Liver (tissue), 9 donors: ENCODE data around the gene SLC49A4. TPM values are rescaled to one million over a fixed set of nuclear protein-coding genes. Genes with fewer than 3 reads are reported as not detected.
A peak's percentile ranks its signal among the peaks of the same experiment; 100 is the strongest.

Experiments used
- DNase-seq: peaks from one replicate; pipeline ENCODE4 v3.0.0-alpha.2; 2017; ENCODE audit warnings: low spot score
- H3K27ac ChIP-seq, 2 donors: one replicate each; pipeline ENCODE4 v1.7.0; 2013; ENCODE audit warnings: inconsistent platforms in 2 of 2, low read length in 2 of 2, control low read depth in 1 of 2, low read depth in 1 of 2, mild to moderate bottlenecking in 1 of 2
- H3K27me3 ChIP-seq, 4 donors: one replicate each; pipeline versions ENCODE4 v1.6.1 to v1.7.0; 2013; ENCODE audit warnings: low read length in 3 of 4, inconsistent platforms in 1 of 4, mild to moderate bottlenecking in 1 of 4, moderate library complexity in 1 of 4; ENCODE audit not compliant: control insufficient read depth in 4 of 4, insufficient read depth in 4 of 4
- H3K36me3 ChIP-seq, 4 donors: one replicate each; pipeline versions ENCODE4 v1.6.1 to v1.7.0; 2013; ENCODE audit warnings: low read length in 3 of 4, mild to moderate bottlenecking in 3 of 4, low read depth in 1 of 4, moderate library complexity in 1 of 4; ENCODE audit not compliant: control insufficient read depth in 4 of 4, insufficient read depth in 3 of 4
- H3K4me1 ChIP-seq, 4 donors: one replicate each; pipeline versions ENCODE4 v1.6.1 to v1.7.0; 2013; ENCODE audit warnings: low read length in 3 of 4, mild to moderate bottlenecking in 3 of 4, moderate library complexity in 1 of 4; ENCODE audit not compliant: control insufficient read depth in 4 of 4, insufficient read depth in 4 of 4
- H3K4me3 ChIP-seq, 3 donors: one replicate each; pipeline versions ENCODE4 v1.6.1 to v1.7.0; 2013; ENCODE audit warnings: low read length in 3 of 3, control low read depth in 1 of 3, low read depth in 1 of 3, mild to moderate bottlenecking in 1 of 3
- H3K9ac ChIP-seq, 2 donors: one replicate each; pipeline ENCODE4 v1.7.0; 2013; ENCODE audit warnings: low read length in 2 of 2, mild to moderate bottlenecking in 2 of 2, moderate library complexity in 2 of 2, control low read depth in 1 of 2, low read depth in 1 of 2
- H3K9me3 ChIP-seq, 4 donors: one replicate each; pipeline versions ENCODE4 v1.6.1 to v1.7.0; 2013; ENCODE audit warnings: low read length in 3 of 4; ENCODE audit not compliant: control insufficient read depth in 4 of 4
- EGR1 ChIP-seq, 2 donors: IDR thresholded peaks; 2 replicates each; pipeline ENCODE4 v1.6.1; 2016 to 2018; ENCODE audit warnings: antibody characterized with exemption in 2 of 2, low read depth in 2 of 2
- FOXA1 ChIP-seq: IDR thresholded peaks from 2 replicates; pipeline ENCODE4 v1.6.1; 2016; ENCODE audit warnings: antibody characterized with exemption
- FOXA2 ChIP-seq: IDR thresholded peaks from 2 replicates; pipeline ENCODE4 v1.6.1; 2016; ENCODE audit warnings: antibody characterized with exemption
- GABPA ChIP-seq, 2 donors: IDR thresholded peaks in 1 of 2; conservative IDR thresholded peaks in 1 of 2; 2 replicates each; pipeline ENCODE4 v1.6.1; 2016; ENCODE audit warnings: antibody characterized with exemption in 2 of 2, mild to moderate bottlenecking in 1 of 2, moderate library complexity in 1 of 2
- HNF4A ChIP-seq, 2 donors: conservative IDR thresholded peaks; 2 replicates each; pipeline ENCODE4 v1.6.1; 2016; ENCODE audit warnings: antibody characterized with exemption in 2 of 2, mild to moderate bottlenecking in 2 of 2
- HNF4G ChIP-seq: IDR thresholded peaks from 2 replicates; pipeline ENCODE4 v1.6.1; 2016; ENCODE audit warnings: antibody characterized with exemption
- RAD21 ChIP-seq, 2 donors: IDR thresholded peaks; 2 replicates each; pipeline ENCODE4 v1.6.1; 2016; ENCODE audit warnings: antibody characterized with exemption in 2 of 2, mild to moderate bottlenecking in 2 of 2
- SP1 ChIP-seq: IDR thresholded peaks from 2 replicates; pipeline ENCODE4 v1.6.1; 2018; ENCODE audit warnings: antibody characterized with exemption, mild to moderate bottlenecking
- TAF1 ChIP-seq: conservative IDR thresholded peaks from 2 replicates; pipeline ENCODE4 v1.6.1; 2016; ENCODE audit warnings: antibody characterized with exemption, mild to moderate bottlenecking
- YY1 ChIP-seq: IDR thresholded peaks from 2 replicates; pipeline ENCODE4 v1.6.1; 2016; ENCODE audit warnings: antibody characterized with exemption, mild to moderate bottlenecking
- WGBS: extraction: QIAGEN DNeasy Blood & Tissue Kit; methylation state at CpG from one replicate; pipeline ENCODE4 v1.1.7; 2013; 5-methylcytosine and 5-hydroxymethylcytosine counted together
- polyA plus RNA-seq, 2 donors: library from polyadenylated mRNA; stranded (reverse) in 1 of 2; unstranded in 1 of 2; fragments of 200-250 nt in 1 of 2; fragments of >200 nt in 1 of 2; fragmentation: Nextera tagmentation in 1 of 2; extraction: Ambion mirVana in 1 of 2; gene quantifications; one replicate each; pipeline versions ENCODE4 v1.2.1 to v1.2.3, GENCODE V29; 2013 to 2015
- total RNA-seq, 2 donors: library from RNA; depleted of rRNA; stranded (reverse); fragments of >200 nt; gene quantifications; one replicate each; pipeline ENCODE4 v1.2.3, GENCODE V29; 2014
- TF ChIP-seq, protein P1 (sequence below): IDR thresholded peaks from 2 replicates; pipeline ENCODE4 v1.6.1; 2016; ENCODE audit warnings: antibody characterized with exemption
- TF ChIP-seq, protein P2 (sequence below): IDR thresholded peaks from 2 replicates; pipeline ENCODE4 v1.6.1; 2016; ENCODE audit warnings: antibody characterized with exemption
- TF ChIP-seq, protein P3 (sequence below): IDR thresholded peaks from 2 replicates; pipeline ENCODE4 v1.6.1; 2016; ENCODE audit warnings: antibody characterized with exemption
- TF ChIP-seq, protein P4 (sequence below): fragments of 150-350 bp; IDR thresholded peaks from 2 replicates; pipeline ENCODE4 v1.5.1; 2017; ENCODE audit warnings: improper control_type of control experiment, low read depth, low read length; ENCODE audit not compliant: missing input control
- donor health status: healthy.
- donor health status: healthy.
- donor health status: healthy.
- donor health status: healthy.
- donor health status: healthy.

Gene SLC49A4
- total and polyA plus RNA-seq, 4 donors = 3.3 to 11.1 (median 6.3) TPM

DNA sequence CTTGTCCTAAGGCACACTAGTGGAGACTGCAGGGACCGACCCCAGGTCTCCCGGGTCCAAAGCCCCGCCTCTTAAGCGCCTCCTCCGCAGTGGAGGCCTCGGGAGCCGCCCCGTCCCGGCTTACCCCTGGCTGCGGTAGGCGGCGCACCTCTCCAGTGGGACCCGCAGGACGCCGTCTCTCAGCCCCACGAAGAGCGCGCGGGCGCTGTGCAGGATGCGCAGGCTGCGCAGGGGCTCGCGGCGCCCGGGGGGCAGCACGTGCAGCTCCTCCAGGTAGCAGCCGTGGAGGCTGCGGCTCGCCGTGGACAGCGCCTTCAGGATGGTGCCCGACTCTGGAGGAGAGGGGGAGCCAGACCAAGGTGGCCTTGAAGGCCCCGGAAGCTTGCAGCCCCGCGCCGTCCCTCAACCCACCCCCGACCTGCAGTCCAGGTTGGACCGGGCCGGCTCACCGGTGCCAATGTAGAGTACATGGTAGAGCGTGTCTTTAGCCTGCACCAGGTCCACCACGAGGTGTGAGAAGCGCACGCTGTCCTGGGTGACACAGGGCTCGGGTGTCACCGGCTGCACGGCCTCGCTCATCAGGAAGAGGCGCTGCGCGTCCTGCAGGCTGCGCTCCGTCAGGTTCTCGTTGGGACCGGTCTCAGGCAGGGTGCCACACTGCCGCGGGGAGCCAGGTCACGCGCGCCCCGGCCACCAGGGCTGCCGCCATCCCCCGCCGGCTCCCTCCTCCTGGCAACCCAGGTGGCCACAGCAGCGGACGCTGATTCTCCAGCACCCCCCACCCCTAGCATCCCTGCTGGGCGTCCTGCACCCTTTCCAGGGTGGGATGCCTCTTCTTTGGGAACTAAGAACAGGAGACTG lies 127.2 kb downstream of the SLC49A4 start:
- WGBS = 20% methylated on average over 68 of the region's 68 CpGs

DNA sequence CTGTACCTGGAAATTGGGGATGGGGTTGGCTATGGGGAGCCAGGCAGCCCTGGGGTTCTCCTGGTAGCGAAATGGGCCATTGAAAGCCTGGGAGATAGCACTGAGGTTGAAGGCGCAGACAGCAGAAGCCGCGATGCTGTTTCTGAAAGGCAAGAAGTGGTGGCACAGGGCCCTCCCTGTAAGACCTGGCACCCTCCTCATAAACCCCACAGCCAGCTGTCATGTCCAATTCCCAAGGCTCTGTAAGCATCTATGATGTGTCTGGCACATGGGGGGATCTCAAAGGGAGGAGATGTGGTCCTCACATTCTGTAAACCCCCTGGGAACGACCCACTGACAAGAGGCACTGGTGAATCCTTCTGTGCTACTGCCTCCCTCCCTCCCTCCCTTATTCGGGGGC lies 128.7 kb downstream of the SLC49A4 start:
- Histone ChIP-seq H3K4me3 (no peak overlapping the region), H3K27me3 (peaks cover 2 to 7% (median 5%) of the 10 kb centered on the region in 4 donors), H3K9me3 (no peaks in the 10 kb centered on the region), H3K4me1 (peaks cover 0 to 5% (median 3%) of the 10 kb centered on the region in 4 donors), H3K27ac (no peak overlapping the region), H3K36me3 (no peaks in the 10 kb centered on the region), H3K9ac (no peak overlapping the region)
- DNase-seq = no peak
- WGBS = 81% methylated on average over 6 of the region's 6 CpGs
- TF ChIP-seq, protein P1, sequence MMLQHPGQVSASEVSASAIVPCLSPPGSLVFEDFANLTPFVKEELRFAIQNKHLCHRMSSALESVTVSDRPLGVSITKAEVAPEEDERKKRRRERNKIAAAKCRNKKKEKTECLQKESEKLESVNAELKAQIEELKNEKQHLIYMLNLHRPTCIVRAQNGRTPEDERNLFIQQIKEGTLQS = no peak
- TF ChIP-seq GABPA (IDR thresholded peaks at IDR 0.05 in 1 of 2, conservative IDR thresholded peaks at IDR 0.05 in 1 of 2) (no peak), EGR1 (IDR thresholded peaks at IDR 0.05; ENCODE audit: low read depth in 2 of 2) (no peak), YY1 (no peak), TAF1 (no peak), HNF4G (no peak), HNF4A (conservative IDR thresholded peaks at IDR 0.05) (no peak), SP1 (no peak), FOXA2 (no peak)
- TF ChIP-seq, protein P2, sequence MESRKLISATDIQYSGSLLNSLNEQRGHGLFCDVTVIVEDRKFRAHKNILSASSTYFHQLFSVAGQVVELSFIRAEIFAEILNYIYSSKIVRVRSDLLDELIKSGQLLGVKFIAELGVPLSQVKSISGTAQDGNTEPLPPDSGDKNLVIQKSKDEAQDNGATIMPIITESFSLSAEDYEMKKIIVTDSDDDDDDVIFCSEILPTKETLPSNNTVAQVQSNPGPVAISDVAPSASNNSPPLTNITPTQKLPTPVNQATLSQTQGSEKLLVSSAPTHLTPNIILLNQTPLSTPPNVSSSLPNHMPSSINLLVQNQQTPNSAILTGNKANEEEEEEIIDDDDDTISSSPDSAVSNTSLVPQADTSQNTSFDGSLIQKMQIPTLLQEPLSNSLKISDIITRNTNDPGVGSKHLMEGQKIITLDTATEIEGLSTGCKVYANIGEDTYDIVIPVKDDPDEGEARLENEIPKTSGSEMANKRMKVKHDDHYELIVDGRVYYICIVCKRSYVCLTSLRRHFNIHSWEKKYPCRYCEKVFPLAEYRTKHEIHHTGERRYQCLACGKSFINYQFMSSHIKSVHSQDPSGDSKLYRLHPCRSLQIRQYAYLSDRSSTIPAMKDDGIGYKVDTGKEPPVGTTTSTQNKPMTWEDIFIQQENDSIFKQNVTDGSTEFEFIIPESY = no peak
- TF ChIP-seq, protein P3, sequence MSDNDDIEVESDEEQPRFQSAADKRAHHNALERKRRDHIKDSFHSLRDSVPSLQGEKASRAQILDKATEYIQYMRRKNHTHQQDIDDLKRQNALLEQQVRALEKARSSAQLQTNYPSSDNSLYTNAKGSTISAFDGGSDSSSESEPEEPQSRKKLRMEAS = no peak
- TF ChIP-seq, protein P4, sequence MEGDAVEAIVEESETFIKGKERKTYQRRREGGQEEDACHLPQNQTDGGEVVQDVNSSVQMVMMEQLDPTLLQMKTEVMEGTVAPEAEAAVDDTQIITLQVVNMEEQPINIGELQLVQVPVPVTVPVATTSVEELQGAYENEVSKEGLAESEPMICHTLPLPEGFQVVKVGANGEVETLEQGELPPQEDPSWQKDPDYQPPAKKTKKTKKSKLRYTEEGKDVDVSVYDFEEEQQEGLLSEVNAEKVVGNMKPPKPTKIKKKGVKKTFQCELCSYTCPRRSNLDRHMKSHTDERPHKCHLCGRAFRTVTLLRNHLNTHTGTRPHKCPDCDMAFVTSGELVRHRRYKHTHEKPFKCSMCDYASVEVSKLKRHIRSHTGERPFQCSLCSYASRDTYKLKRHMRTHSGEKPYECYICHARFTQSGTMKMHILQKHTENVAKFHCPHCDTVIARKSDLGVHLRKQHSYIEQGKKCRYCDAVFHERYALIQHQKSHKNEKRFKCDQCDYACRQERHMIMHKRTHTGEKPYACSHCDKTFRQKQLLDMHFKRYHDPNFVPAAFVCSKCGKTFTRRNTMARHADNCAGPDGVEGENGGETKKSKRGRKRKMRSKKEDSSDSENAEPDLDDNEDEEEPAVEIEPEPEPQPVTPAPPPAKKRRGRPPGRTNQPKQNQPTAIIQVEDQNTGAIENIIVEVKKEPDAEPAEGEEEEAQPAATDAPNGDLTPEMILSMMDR = no peak

More for the DNA sequence above, 127.2 kb downstream of the SLC49A4 start:
- TF ChIP-seq, protein P3 = no peak
- TF ChIP-seq YY1 (no peak), HNF4G (no peak), RAD21 (IDR thresholded peaks at IDR 0.05) (no peak), EGR1 (IDR thresholded peaks at IDR 0.05; ENCODE audit: low read depth in 2 of 2) (no peak), FOXA1 (no peak), FOXA2 (no peak)
- TF ChIP-seq, protein P2 = no peak
- TF ChIP-seq, protein P4 = no peak
- Histone ChIP-seq H3K4me3 (peak overlapping the region in 1 of 3 donors; percentile 21), H3K9me3 (no peaks in the 10 kb centered on the region), H3K27me3 (peaks cover 2 to 7% (median 5%) of the 10 kb centered on the region in 4 donors), H3K4me1 (peaks cover 0 to 5% (median 3%) of the 10 kb centered on the region in 4 donors), H3K27ac (no peak overlapping the region), H3K9ac (no peak overlapping the region), H3K36me3 (no peaks in the 10 kb centered on the region)
- DNase-seq = no peak
